GM19238 (cell line): ENCODE results near the gene CYP8B1.

ENCODE experiments used
- DNase-seq: peaks from one replicate; pipeline ENCODE4 v3.0.0; 2011; ENCODE audit warnings: low spot score; ENCODE audit not compliant: insufficient read length

The CYP8B1 gene

DNA sequence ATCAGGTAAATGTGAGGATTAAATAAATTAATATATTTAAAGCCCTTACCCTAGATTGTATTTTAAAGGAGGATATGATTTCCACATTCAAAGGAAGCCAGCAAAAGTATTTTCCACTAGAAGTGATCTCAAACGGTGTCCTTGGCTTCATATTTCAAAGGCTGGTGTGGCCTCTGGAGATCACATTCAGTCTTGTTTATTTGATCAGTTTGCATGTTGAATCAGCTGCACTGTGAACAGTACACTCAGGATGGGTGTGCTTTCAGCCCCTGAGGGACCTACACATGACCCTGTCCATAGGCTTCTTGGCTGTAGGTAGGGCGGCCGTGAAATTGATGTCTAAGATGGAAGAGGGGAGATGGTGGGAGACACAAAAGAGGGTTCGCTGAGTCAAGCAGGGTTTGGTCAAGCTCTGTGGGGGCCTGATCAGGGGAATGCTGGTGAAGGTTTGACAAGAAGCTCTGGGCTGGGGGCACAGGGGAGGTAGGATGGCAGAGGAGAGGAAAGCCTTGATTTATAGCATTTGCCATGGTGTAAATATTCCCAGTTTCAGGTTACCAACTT, 21.9 kb downstream of the CYP8B1 start:
- no peak for DNase-seq

DNA sequence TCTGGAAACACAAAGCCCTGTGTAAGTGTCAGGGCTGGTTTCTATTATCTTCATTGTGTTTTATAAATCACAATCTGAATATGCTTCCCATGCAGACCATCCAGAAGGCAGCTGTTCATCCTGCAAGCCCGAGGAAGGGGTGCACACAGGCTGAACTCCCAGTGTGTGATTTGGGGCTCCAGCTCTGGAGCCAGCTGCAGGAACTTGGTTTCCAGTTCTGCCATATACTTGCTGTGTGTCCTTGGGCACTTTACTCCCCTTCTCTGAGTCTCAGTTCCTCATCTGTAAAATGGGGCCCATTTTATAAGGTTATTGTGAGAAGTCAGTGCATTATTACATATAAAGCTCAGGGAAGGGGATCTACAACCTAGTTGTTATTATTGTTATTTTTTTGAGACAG, 22.6 kb downstream of the CYP8B1 start:
- no peak for DNase-seq

DNA sequence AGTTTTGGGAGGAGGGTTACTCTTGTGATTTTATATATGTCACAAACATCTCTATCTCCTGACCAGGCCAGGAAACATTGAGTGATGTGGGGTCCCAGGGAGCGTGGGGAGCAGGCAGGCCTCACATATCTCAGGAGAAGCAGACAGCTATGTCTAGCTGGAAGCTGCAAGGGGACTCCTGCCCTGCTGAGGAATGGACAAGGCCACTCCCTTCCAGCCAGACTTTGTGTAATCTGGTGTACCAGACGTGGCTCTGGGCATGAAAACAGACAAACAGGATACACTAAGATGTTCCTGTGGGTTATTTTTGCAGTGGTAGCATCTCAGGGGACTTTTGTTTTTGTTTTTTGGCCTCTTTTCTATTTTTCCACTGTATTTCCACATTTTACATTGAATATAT, 23.2 kb downstream of the CYP8B1 start:
- DNase-seq: no peak

DNA sequence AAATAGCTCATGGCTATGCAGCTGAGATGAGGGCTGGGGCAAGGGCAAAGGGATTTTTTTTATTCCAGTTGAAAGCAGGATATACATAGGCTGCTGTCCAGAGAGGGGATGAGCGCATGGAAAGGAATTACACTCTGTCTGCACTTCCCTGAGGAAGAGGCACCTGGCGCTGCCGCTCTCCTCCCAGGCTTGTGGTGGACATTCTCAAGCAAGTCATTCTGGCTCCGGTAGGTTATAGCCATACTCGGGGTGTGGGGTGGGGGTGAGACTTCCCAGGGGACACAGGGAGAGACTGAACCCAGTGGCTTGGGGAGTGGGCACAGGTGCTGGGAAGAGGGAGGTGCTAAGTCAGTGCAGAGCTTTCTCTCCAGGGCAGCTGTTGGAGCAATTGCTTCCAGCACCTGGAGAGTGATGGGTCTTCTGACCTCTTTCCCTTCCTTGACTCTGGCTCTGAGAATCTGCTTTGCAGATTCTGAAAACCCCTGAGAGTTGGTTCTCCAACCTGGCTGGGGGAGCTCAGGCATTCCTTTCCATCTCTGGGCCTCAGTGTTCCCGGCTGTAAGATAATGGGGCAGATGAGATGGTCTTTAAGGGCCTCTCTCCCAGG, 24.3 kb downstream of the CYP8B1 start:
- DNase-seq: no peak

DNA sequence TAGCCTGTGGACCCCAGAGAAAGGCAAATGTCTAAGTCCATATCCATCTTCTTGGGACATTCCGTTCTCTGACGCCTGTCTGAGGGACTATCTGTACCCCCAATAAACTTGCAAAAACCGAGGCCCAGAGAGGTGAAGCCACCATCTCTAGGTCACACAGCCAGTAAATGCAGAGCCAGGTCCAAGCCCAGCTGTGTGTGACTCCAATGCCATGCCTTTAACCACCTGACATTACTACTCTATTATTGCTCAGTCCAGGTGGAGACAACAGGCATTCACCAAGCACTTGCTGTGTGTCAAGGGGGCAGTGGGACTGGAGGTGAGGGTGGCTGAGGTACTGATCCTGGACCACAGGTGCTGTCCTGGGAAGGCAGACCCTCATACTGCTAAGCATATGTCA, 25.4 kb downstream of the CYP8B1 start:
- DNase-seq: no peak

DNA sequence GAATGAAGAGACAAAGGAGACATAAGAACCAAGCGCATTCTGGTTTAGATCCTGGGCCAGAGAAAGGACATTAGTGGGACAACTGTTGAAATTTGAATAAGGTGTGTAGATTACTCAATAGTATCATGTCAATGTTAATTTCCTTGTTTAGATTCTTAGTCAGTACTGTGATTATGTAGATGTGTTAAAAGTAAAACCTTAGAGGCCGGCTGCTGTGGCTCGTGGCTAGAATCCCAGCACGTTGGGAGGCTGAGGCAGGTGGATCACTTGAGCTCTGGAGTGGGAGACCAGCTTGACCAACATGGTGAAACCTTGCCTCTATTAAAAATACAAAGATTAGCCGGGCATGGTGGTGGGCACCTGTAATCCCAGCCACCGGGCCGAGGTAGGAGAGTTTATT, 26.7 kb downstream of the CYP8B1 start:
- no peak for DNase-seq

DNA sequence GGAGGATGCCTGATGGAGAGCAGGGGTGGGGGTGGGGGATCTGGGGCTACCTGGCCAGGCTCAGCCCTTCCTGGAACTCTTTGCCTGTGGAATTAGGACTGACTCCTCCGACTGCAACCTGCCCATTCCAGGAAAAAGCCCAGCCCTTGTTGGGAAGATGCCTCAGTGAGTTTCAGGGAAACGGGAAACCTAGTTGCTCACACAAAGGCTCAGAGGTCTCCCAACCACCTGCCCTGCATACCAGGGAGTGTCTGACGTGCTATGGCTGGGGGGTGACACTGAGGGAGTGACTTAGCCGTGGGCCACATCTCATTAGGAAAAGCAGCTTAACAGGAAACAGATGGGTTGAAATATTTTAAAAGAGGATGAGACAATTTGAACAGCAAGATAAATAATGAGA, 27.9 kb downstream of the CYP8B1 start:
- DNase-seq: no peak

DNA sequence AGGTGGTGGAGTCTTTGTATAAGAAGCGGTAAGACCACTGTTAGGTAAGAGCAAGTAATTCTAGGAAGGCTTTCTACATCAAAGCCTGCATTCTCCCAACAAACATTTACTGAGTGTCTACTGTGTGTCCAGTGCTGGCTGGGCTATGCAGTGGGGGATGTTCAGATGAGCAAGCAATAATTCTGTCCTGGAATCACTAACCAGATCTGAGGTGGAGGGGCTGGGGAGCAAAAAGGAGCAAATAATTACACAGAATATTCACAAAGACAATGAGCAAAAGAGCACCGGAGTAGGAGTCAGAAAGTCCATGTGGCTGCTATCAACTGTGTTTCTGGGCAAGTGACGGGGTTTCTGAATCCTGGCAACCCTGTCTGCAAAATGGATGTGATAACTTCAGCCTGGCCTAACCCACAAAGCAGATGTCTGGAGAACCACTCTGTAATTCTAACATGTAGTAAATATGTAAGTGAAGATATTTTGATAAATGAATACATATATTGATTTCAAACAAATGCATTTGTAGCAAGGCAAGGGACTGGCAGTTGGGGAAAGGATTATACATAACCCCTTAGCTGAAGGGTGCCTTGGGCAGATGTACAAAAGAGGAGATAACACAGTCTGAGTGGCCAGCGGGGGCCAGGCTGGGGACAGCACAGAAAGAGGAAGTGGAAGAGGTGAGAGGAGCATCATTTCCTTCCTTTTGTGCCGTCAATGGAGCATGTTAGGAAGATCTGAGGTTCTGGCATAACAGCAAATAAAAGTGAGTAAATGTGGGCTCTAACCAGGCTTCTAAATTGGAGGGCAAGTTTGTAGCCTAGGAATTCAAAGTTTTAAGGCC, 28.8 kb downstream of the CYP8B1 start:
- peak; percentile 35 for DNase-seq

DNA sequence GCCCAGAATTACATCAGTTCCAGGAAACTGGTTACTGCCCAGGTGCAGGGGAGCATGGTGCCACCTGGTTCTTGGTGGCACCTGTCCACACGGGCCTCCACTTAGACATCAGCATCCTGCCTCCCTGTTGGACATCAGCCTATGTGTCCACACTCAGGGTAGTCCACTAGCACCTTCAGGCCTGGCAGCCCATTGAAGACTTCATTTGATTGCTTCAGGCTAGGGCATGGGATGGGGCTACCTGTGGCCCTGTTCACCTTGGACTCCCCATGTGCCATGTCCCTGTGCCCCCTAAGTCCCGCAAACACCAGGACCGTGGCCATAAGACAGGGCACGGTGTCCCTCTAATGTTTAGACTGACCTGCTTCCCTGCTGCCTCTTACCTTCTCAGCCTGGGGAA, 30.9 kb downstream of the CYP8B1 start:
- no peak for DNase-seq

DNA sequence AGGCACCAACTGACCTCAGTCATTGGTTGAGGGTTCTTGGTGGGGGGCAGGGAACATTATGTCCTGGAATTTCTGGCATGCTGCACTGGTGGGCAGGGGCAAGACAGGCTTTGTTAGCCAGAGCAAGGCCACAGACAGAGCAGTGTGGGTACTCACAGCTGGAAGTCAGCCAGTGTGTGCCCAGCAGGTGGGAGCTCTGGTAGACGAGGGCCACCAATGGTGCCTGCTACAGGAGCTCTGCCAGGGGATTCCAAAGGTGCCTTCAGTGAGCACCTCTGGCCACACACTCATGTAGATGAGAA, 31.3 kb downstream of the CYP8B1 start:
- no peak for DNase-seq

DNA sequence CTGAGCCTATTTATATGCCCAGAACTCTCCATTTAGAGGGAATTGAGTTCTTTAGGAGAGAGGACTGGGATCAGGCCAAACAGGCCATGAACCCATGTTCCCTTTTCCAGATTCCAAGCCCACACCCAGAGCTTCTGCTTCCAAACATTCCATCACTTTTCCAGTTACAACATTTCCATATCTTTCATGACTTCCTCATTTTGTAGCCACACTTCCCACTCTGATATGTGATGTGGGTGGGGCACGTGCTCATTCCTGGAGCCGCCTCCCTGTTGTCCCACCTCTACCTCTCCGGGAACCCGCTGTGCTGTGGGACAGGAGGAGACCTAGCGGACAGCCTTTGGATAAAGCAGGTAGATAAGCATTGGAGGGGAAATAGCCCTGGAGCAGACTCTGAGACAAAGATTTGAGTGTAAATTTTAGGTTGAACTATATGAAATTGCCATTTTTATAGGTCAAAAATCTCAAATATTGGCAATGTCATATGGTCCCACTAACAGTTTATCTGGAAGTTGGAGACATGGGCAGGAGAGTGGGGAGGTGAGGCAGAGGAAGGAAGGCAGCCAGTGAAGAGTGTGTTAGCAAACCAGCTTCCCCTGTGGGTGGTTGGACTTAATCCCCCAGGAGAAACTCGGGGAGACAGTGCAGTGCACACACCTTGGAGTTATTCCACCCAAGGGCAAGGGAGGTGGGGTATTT, 31.8 kb downstream of the CYP8B1 start:
- no peak for DNase-seq

DNA sequence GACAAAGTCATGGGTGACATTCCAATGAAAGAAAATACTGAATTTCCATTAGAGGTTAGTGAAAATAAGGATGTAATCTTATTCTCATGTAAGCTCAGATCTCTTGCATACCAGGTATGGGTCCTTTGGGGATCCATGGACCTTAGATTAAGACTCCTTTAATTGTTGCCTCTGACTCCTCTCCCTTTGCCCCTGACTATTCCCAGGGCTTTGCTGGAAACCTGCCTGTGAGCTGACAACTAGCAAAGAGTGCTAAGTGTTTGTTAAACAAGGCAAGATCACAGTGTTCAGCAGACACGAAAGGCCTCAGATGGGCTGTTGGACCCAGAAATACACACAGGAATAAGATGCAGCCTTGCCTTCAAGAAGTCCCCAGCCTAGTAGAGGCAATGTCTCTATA, 34.3 kb downstream of the CYP8B1 start:
- DNase-seq: no peak

DNA sequence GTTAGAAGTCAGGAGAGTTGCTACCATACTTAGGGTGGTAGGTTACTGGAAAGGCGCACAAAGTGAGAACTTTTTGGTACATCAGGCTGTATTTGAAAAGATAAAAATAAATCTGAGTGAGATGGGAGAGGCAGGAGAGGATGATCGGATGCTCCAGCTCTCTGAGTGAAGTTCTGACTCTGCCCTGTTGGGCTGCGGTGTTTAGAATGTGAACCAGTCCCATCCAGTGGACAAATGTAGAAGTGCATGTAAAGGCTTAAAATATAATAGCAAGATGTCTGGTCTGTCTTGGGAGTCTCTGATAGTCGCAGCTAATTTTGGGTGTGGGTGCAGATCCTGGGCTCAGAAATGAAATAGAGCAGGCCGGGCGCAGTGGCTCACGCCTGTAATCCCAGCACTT, 36.1 kb downstream of the CYP8B1 start:
- DNase-seq: no peak

DNA sequence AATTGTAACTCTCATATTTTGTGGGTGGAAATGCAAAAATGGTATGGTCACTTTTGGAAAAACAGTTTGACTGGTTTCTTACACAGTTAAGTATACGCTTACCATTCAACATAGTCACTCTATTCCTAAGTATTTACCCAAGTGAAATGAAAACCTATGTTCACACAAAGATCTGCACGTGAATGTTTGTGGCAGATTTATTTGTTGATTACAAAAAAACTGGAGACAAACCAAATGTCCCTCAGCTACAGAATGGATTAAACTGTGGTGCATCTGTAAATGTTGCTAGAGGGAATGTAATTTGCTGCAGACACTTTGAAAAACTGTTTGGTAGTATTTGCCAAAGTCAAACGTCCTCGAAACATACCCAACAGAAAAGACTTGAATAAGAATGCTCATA, 37.1 kb downstream of the CYP8B1 start:
- no peak for DNase-seq

DNA sequence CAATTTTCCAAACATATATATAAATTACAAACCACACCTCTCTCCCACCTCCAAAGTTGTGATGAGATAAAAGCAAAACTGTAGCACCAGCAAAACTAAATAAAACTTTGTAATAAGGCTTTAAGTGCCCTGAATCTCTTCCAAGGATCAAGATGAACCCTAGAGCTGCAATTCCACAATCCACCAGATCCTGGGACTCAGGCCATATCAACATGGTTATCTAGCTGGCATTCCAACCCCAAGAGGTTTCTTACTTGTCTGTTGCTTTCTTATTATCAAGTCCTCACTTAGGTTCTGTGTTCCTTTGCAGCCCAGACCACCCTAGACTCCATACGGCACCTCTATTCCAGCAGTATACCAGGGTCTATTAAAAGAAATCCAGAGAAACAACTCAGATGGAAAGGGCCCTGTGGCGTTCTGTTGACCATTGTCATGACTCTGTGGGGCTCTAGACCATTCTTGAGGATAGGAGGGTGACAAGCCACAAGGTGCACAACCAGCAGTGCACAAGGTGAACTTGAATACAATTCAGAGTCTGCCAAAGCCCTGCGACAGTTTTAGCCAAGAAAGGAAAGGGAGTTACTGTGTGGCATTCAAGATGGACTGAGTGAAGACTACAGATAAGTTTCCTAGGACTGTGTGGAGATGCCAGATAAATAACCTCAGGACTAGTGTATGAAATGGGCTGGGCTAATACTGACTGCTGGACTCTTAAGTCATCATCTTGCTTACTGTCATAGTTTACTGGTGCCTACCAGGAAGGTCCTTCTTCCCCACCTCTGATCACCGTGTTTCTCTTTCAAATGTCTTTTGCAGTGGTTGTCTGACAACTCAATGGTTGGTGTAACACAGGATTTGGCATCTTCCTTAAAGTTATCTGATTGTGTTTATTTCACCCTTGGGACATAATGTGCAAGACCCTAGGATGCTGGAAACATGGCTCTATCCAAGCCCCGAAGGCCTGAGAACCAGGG, 39.2 kb downstream of the CYP8B1 start:
- DNase-seq: no peak

DNA sequence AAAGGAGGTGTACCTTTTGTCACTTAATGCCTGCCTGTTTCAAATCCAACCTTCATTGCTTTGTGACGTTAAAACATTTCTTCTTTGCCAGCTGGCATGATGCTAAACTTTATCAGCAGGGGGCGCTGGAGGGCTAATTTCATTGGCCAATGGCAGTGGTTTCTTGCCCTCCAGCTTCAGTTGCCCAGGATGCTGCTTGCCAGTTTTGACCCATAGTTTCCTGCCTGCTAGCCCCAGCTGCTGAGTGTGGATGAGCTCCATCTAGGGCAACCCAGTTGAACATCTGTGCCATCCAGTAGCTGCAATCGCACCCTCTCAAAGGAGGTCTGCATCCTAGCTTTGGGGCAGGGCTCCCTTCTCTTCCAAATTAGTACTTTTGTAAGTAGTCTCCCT, 44.4 kb downstream of the CYP8B1 start:
- no peak for DNase-seq

DNA sequence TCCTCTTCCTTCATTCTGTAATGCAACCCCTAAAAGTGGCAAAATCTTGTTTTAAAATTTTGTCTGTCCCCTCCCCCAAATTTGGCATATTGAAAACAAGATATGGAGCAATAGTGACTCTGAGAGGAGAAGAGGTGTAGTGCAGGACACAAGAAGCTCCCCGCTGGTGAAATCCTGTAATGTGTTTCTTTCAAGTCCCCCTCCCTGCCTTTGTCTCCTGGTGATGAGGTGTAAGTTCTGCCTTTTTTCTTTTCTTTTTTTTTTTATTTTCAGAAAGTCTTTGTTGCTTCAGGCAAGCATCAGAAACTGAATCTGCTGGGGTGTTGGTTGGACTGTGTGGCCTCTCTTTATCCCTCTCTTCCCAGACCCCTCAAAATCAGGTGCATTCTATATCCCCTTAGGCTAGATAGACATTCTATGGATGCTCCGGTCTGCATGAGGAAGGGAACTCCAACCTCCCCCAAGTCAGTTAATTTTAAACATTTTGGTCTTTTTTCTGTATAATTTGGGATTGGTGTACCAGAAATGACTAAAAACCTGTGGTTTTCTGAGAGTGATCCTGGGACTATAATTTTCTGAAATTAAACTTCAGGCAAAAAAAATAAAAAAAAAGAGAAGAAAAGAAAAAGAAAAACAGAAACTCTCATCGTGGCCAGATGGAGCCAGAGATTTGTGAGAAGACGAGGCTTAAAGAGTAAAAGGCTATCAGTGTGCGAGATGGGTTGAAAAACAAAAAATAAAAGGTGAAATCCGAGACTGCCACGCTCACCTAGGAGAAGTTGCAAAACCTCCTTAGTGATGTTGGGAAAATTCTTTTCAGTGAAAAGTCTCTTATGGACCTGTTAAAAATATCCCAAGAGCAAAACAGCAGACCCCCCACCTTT, 45.0 kb downstream of the CYP8B1 start:
- no peak for DNase-seq

DNA sequence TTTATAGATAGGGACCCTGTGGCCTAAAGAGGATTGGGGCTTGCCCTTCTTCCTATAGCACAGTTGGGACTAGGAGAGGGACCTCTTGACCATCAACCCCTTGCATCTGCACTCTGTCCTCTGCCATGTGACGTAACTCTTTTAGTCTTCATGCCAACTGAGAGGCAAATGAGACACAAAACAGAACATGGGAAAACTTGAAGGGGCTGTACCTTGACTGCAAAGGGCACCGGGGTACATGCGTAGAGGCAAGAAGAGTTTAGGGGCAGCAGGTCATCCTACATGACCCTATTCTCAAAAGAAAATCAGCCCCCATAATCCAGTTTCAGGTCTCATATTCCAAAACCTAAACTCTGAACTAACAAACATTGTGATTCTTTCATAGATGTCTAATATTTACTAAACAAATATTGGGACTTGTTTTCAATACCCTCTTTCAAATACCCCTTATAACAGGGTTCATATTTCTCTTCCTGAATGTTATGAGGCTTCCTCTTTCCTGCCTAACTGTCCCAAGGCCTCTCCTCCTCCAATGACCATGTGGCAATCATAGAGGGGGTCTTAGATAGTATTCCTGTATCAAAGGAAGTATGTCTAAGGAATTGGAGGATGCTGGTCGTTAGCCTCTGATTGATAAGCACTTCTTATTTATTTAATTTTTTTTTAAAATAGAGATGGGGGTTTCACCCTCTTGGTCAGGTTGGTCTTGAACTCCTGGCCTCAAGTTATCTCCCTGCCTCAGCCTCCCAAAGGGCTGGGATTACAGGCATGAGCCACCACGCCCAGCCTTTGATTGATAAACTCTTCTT, 45.8 kb downstream of the CYP8B1 start:
- DNase-seq: no peak

DNA sequence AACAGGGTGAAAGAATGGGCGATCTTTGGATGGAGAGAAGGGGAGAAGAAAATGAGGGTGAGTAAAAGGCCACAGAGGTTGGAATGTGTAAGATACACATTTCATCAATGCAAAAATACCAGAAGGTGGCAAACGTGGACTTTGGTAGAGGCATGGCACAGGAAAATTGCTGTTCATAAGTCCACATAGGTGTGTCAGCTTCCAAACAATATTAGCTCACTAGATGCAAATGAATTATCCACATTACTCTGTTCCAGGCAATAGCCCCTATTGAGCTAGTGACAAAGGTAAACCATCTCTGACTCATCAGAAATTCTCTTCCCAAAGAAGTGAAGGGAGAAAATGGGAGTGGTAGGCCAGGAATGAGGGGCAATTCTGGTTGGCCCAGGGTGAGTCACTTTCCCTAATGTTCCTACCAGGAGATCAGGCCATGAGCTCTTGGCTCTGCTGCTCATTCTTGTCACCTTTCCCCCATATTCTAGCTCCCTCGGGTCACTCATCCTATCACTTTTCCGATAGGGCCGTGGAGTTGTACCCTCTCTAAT, 46.5 kb downstream of the CYP8B1 start:
- DNase-seq: no peak
